T-helper 1 cell treated with Interleukin-12 subunit alpha and Interleukin-12 subunit beta and Interleukin-4 antibody, amounts not matched to agents 30 ng/mL and 1 ng/mL, for 36 hours (primary cell): ENCODE data around the gene METTL6. TPM values are rescaled to one million over a fixed set of nuclear protein-coding genes. Genes with fewer than 3 reads are reported as not detected.
"Not testable (repeated sequence)": the region's sequence is repeated elsewhere in the genome, so short reads cannot be mapped to it uniquely, and the experiment has no call there.

Source experiments
- intact Hi-C: fragments of 100-400 bp; cut with micrococcal nuclease; formaldehyde crosslinking; loops from one replicate; pipeline ENCODE4 v1.15.1; 2024
- total RNA-seq: library from RNA; stranded (reverse); gene quantifications from 2 replicates; pipeline ENCODE4 v1.2.3, GENCODE V29; 2022

The METTL6 gene
- total RNA-seq, 1 donor from 2014 or later, result 16.4 TPM

DNA sequence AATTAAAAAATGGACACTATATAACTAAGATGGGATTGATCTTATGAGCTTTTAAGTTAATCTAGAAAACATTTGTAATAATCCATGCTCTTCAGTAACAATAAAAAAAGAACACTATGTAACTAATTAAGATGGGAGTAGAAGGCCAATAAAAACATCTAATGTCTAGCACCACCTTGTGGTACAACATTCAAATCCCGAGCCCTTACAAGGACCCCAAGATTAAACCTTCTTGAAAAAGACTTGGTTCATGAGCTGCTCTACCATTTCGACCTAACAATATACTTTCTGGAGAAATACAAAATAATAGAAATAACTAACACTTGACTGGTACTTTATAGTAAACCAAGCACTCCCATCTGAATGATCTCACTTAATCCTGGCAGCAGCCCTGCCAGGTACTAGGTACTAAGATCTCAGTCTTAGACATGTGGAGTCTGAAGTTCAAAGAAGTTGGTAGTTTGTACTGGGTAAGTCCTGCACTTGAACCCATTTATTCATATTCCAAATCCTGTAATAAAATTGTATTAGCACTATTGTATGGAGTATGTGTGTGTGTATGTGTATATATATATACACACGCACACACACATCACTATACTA is 21.8 kb downstream of the METTL6 start:
- intact Hi-C loops, result loop anchor here (1.0 kb wide), 9 partner anchors 22 to 297 kb away; partner anchors contain the start of genes CAPN7, EAF1, METTL6 and SH3BP5

DNA sequence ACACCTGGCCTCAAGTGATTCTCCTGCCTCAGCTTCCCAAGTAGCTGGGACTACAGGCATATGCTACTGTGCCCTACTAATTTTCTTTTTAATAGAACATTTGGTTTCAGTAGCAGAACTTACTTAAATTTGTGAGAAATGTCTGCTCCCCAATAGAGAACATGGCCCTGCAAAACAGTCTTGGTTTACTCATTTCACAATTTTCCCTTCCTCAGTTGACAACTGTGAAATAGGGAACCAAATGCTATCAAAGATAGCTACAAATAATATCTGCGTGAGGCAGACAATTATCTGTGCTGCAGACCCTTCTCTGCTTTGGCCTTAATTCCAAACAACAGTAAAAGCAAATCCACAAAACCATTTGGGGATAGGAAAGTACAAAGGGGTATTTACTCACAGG is 22.6 kb downstream of the METTL6 start:
- intact Hi-C loops, result loop anchor here (1.0 kb wide), 9 partner anchors 23 to 296 kb away; partner anchors contain the start of genes CAPN7, EAF1, METTL6 and SH3BP5

DNA sequence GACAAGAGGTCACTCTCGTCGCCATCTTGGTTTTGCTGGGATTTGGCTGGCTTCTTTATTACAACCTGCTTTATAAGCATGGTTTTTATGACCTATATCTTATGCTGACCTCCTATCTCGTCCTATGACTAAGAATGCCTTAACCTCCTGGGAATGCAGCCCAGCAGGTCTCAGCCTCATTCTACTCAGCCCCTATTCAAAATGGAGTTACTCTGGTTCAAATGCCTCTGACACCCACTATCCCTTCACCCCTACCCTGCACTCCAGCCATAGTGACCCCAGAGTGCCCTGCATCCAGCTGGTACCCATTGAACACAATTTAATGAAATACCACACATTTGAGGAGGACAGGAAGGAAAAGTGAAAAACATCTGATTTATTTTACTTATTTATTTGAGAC is 23.4 kb downstream of the METTL6 start:
- intact Hi-C loops, result no loop called here

DNA sequence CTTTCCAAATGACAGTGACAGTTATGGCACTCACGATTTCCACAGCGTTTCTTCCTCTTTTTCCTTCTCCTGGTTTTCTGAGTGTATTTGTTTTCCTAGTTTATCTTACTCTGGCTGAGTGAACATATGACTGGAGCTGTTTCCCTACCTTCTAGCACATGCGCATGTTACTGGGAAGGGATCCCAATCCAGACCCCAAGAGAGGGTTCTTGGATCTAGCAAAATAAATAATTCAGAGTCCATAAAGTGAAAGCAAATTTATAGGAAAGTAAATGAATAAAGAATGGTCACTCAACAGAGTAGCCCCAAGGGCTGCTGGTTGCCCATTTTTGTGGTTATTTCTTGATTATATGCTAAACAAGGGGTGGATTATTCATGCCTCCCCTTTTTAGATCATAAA is 23.8 kb downstream of the METTL6 start:
- intact Hi-C loops, result no loop called here

DNA sequence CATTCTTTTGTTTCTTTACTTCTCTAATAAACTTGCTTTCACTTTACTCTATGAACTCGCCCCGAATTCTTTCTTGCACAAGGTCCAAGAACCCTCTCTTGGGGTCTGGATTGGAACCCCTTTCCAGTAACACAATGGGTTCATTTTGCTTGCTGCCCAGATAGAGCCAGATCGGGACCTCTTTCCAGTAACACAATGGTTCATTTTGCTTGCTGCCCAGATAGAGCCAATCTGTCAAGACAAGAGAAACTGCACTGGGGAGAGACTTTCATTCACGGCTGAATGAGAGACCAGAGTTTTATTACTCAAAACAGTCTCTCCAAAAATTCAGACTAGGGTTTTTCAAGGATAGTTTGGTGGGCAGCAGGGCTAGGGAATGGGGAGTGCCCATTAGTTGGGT is 25.4 kb downstream of the METTL6 start:
- intact Hi-C loops, result loop anchor here (2.0 kb wide), 1 partner anchor 15 kb away; no protein-coding TSS in a partner anchor

DNA sequence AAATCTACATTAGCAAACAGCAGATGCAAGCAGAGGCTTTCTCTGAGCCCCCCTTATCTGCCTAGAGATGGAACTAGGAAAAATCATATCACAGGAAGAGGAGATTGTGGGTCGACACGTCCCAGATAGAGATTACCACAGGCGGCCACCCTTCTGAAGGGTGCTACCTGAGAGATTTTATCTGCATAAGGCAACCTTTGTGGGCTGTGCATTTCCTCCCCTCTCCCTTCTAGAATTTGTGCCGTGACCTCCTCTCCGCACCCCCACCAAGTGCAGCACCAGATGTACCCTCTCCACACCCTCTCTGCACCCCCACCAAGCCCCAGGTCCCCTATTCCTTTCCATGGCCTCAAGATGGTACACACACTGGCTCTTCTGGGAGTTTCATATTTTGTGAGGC is 27.4 kb downstream of the METTL6 start:
- intact Hi-C loops, result loop anchor here (2.0 kb wide), 1 partner anchor 13 kb away; no protein-coding TSS in a partner anchor

DNA sequence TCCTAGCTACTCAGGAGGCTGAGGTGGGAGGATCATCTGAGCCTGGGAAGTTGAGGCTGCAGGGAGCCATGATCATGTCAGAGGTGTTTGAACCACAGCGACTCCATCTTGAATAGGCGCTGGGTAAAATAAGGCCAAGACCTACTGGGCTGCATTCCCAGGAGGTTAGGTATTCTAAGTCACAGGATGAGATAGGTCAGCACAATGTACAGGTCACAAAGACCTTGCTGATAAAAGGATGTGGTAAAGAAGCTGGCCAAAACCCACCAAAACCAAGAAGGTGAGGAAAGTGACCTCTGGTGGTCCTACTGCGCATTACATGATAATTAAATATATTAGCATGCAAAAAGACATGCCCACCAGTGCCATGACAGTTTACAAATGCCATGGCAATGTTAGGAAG is 28.6 kb downstream of the METTL6 start:
- intact Hi-C loops, result not testable (repeated sequence)

DNA sequence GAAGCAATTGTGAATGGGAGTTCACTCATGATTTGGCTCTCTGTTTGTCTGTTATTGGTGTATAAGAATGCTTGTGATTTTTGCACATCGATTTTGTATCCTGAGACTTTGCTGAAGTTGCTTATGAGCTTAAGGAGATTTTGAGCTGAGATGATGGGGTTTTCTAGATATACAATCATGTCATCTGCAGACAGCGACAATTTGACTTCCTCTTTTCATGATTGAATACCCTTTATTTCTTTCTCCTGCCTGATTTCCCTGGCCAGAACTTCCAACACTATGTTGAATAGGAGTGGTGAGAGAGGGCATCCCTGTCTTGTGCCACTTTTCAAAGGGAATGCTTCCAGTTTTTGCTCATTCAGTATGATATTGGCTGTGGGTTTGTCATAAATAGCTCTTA is 34.1 kb downstream of the METTL6 start:
- intact Hi-C loops, result not testable (repeated sequence)

DNA sequence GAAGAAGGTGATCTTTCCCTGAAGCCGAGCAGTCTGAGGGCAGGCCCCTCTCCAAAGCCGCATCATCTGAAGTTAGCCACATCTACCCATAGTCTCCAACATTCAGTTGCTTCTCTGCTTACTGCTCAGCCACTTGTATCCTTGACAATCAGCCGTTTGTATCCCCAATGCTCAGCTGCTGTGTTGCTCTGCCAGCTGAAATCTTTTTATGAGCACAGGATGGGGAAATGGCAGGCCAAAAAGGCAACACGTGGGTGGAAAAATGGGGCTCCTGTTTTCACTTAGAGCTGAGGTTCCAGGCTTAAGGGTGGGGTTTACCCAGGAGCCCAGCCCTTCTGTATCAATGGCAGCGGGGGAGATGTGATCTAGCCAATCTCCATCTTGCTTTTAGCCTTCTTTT is 36.3 kb downstream of the METTL6 start:
- intact Hi-C loops, result no loop called here

DNA sequence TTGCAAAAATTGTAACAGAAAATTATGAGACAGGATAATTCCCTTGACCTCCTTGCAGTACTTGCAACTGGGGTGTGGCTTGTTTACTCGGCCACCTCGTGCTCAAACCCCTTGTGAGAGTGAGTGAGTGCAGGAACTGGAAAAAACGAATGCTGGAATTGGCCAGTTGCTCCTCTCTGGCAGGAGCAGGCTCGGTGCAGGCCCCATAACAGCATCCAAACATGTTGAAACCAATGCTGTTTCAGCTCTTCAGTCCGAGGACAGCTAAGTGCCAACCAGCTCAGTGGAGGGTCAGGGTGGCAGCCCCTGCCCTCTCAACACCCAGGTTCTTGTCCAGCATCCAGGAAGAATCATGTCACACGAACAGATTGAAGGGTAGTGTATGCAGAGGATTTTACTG is 36.9 kb downstream of the METTL6 start:
- intact Hi-C loops, result no loop called here

DNA sequence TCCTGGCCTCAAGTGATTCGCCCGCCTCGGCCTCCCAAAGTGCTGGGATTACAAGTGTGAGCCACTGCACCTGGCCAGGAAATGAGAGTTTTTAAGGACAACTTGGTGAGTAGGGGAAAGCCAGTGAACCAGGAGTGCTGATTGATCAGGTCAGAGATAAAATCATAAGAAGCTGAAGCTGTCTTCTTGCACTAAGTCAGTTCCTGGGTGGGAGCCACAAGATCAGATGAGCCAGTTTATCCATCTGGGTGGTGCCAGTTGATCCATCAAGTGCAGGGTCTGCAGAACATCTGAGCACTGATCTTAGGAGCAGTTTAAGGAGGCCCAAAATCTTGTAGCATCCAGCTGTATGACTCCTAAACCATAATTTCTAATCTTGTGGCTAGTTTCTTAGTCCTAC is 39.0 kb downstream of the METTL6 start:
- intact Hi-C loops, result not testable (repeated sequence)

DNA sequence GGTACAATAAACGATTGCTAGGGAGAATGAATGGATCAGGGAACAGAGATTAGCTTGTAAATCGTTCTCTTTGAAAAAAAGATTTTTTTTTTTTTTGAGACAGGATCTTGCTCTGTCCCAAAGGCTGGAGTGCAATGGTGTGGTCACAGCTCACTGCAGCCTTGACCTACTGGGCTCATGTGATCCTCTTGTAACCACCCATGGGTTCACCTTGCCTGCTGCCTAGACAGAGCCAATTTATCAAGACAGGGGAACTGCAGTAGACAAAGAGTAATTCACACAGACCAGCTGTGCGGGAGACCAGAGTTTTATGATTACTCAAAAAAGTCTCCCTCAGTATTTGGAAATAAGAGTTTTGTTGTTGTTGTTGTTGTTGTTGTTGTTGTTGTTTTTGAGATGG is 39.6 kb downstream of the METTL6 start:
- intact Hi-C loops, result loop anchor here (2.0 kb wide), 1 partner anchor 13 kb away; no protein-coding TSS in a partner anchor

DNA sequence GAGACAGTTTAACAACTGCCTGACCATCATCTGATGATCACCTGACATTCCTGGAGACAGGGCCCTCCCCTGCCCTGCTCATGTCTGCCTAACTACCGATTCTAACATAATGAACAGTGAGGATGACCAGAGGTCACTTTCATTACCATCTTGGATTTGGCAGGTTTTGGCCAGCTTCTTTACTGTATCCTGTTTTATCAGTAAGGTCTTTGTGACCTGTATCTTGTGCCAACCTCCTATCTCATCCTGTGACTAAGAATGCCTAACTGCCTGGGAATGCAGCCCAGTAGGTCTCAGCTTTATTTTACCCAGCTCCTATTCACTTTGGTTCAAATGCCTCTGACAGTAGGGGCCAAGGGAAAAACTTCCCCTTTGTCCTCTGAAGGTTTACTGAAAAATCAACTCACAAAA is 40.2 kb downstream of the METTL6 start:
- intact Hi-C loops, result loop anchor here (2.0 kb wide), 1 partner anchor 14 kb away; no protein-coding TSS in a partner anchor

DNA sequence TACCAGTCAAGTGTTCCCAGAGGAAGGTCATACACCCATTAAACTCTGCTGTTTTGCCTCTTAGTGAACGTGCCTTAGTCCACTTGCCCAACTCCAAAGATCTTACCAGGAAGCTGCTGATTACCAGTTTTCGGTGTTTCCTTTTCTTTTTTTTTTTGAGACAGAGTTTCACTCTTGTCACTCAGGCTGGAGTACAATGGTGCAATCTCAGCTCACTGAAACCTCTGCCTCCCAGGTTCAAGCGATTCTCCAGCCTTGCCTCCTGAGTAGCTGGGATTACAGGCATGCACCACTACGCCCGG is 40.7 kb downstream of the METTL6 start:
- intact Hi-C loops, result loop anchor here (1.0 to 2.0 kb wide), 2 partner anchors 14 to 26 kb away; no protein-coding TSS in a partner anchor

DNA sequence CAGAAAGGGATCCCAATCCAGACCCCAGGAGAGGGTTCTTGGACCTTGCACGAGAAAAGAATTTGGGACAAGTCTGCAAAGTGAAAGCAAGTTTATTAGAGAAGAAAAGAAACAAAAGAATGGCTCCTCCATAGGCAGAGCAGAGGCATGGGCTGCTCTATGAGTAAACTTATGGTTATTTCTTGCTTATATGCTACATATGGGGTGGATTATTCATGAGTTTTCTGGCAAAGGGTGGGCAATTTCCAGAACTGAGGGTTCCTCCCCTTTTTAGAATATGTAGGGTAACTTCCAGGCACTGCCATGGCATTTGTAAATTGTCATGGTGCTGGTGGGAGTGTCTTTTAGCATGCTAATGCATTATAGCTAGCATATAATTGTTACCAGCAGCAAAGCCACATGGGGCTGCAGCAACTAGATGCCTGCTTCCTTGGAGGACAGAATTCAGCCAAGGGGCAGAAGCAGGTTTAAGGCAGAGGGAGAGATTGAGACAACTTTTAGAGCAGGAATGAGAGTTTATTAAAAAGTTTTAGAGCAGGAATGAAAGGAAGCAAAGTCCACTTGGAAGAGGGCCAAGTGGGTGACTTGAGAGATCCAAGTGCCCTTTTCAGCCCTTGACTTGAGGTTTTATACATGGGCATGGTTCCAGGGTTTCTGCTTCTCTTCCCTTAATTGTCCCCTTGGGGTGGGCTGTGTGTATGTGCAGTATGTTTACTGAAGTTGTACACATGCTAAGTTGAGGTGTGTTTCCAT is 41.3 kb downstream of the METTL6 start:
- intact Hi-C loops, result loop anchor here (1.0 to 2.0 kb wide), 2 partner anchors 15 to 26 kb away; no protein-coding TSS in a partner anchor

DNA sequence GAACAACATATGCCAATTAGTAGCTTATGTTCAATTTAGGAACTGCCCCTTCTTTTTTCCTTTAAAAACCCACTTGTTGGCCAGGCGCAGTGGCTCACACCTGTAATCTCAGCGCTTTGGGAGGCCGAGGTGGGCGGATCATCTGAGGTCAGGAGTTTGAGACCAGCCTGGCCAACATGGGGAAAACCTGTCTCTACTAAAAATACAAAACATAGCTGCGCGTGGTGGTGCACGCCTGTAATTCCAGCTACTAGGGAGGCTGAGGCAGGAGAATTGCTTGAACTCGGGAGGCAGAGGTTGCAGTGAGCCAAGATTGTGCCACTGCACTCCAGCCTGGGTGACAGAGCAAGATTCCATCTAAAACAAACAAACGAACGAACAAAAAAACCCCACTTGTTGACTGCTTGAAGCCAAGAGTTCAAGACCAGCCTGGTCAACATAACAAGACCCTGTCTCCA is 42.1 kb downstream of the METTL6 start:
- intact Hi-C loops, result not testable (repeated sequence)

DNA sequence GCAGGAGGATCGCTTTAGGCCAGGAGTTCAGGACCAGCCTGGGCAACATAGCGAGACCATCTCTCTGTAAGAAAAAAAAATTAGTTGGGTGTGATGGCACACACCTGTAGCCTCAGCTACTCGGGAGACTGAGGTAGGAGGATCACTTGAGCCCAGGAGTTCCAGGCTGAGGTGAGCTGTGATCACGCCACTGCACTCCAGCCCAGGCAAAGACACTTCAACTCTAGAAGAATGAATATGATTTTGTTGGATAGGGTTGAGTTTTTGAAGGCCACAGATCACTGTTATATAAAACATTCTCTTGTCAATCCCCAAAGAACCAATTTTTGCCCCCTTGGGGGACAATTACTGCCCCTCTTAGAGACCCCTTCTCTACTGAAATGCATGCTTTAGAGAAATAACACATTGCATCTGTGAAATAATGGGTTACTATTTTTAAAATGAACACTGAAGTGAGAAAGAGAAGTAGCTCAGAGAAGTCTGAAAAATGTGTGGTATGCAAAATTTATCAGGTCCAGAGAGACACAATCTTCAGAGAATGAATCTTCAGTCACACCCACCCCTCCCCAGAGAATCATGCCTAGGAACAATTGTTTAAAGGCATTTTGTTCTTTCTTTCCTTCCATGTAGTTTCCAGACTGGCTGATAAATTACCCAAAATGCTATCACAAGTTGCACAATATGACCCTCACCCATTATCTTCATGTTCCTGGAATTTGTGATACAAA is 42.7 kb downstream of the METTL6 start:
- intact Hi-C loops, result no loop called here

DNA sequence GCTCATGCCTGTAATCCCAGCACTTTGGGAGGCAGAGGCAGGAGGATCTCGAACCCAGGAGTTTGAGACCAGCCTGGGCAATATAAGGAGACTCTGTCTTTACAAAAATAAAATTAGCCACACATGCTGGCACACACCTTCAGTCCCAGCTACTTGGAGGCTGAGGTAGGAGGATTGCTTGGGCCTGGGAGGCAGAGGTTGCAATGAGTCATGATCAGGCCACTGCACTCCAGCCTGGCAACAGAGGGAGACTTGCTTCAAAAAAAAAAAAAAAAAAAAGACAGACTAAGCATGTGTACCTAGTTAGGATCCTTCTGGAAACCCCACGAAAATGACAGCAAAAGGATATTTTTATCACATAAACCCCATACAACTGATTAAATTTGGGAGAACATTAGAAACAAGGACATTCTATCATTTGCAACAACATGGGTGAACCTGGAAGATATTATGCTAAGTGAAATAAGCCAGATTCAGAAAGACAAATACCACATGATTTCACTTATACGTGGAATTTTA is 44.9 kb downstream of the METTL6 start:
- intact Hi-C loops, result no loop called here

DNA sequence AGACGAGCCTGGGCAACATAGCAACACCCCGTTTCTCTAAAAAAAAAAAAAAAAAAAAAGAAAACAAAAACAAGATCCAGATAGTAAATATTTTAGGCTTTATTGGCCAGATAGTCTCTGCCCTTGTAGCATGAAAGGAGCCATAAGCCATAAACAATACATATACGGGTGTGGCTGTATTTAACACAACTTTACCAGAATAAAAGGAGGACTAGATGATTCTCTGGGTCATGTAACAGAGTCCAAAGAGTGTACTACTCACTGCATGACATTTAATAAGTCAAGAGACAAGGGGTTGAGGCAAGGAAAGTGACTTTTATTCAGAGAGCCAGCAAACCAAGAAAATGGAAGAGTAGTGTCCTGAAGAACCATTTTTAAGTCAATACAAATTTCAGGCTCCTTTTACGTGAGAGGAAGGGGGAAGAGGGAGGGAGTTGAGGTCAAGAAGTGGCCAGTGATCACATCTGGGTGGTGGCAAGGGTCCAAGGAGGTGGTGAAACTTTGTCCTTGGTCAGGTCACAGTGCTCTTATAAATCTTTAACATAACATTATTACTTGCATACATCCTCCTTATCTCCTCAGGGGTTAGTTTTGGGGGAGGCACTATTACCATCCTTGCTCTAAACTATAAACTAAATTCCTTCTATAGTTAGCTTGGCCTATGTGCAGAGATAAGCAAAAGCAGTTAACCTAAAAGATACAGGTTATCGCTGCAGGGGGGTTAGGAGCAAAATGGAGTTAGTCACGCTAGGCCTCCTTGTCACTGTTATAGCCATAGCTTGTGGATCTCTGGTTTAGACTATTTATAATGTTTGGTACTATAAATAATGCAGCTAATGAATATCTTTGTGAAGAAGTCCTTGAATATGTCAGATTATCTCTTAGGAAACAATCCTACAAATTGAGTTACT is 46.1 kb downstream of the METTL6 start:
- intact Hi-C loops, result no loop called here
